HG02588 (cell line): ENCODE measurements around the gene PSEN1.

Experiments
- ATAC-seq: cut with Tn5 transposase; IDR thresholded peaks from one replicate; pipeline ENCODE4 v1.9.1; 2021; ENCODE audit warnings: mild to moderate bottlenecking, moderate library complexity; ENCODE audit not compliant: unreplicated experiment

PSEN1 gene

GRCh38 chr14:73250781-73251500 lies 114.6 kb downstream of the PSEN1 start:
- ATAC-seq = no peak

GRCh38 chr14:73251516-73252215 lies 115.4 kb downstream of the PSEN1 start:
- ATAC-seq = no peak

GRCh38 chr14:73252491-73253322 lies 116.4 kb downstream of the PSEN1 start:
- ATAC-seq = no peak

- no peak for ATAC-seq
Observed at GRCh38 chr14:73253323-73253610, 117.0 kb downstream of the PSEN1 start.

- ATAC-seq = no peak
Observed at GRCh38 chr14:73253721-73254120, 117.4 kb downstream of the PSEN1 start.

GRCh38 chr14:73254247-73255004 lies 118.1 kb downstream of the PSEN1 start:
- no peak for ATAC-seq

- ATAC-seq = no peak
Observed at GRCh38 chr14:73255005-73255400, 118.7 kb downstream of the PSEN1 start.

GRCh38 chr14:73255693-73256225 lies 119.5 kb downstream of the PSEN1 start:
- no peak for ATAC-seq

- no peak for ATAC-seq
Observed at GRCh38 chr14:73258076-73258475, 121.8 kb downstream of the PSEN1 start.

- ATAC-seq = no peak
Observed at GRCh38 chr14:73258845-73259611, 122.7 kb downstream of the PSEN1 start.

- no peak for ATAC-seq
Observed at GRCh38 chr14:73259837-73260236, 123.5 kb downstream of the PSEN1 start.

GRCh38 chr14:73260574-73260973 lies 124.3 kb downstream of the PSEN1 start:
- no peak for ATAC-seq

GRCh38 chr14:73261075-73261474 lies 124.8 kb downstream of the PSEN1 start:
- no peak for ATAC-seq

GRCh38 chr14:73261520-73262426 lies 125.5 kb downstream of the PSEN1 start:
- no peak for ATAC-seq

- ATAC-seq = no peak
Observed at GRCh38 chr14:73262427-73263183, 126.3 kb downstream of the PSEN1 start.

GRCh38 chr14:73263606-73264005 lies 127.3 kb downstream of the PSEN1 start:
- no peak for ATAC-seq

GRCh38 chr14:73264080-73264884 lies 128.0 kb downstream of the PSEN1 start:
- ATAC-seq = no peak
